Neural progenitor cell (in vitro differentiated cells): ENCODE data around the gene RAB34. TPM values are rescaled to one million over a fixed set of nuclear protein-coding genes. Genes with fewer than 3 reads are reported as not detected.

Experiments used
- DNase-seq: peaks from one replicate; pipeline ENCODE4 v3.0.0-alpha.2; 2016; ENCODE audit warnings: low spot score
- H2AFZ ChIP-seq: fragments of 200-600 bp; sonication (generic); replicated peaks from 2 replicates; pipeline ENCODE4 v1.6.1; 2016; ENCODE audit warnings: antibody characterized with exemption
- H3F3A ChIP-seq: fragments of 200-600 bp; sonication (generic); 2 replicates; pipeline ENCODE4 v1.6.1; 2016; ENCODE audit warnings: antibody characterized with exemption, low read depth
- H3K27ac ChIP-seq: fragments of 200-600 bp; sonication (generic); 2 replicates; pipeline ENCODE4 v1.5.1; 2016; ENCODE audit warnings: mild to moderate bottlenecking
- H3K27me3 ChIP-seq: fragments of 200-600 bp; sonication (generic); 2 replicates; pipeline ENCODE4 v1.6.1; 2016; ENCODE audit warnings: mild to moderate bottlenecking, moderate library complexity
- H3K36me3 ChIP-seq: fragments of 200-600 bp; sonication (generic); 2 replicates; pipeline ENCODE4 v1.5.1; 2016
- H3K4me1 ChIP-seq: fragments of 200-600 bp; sonication (generic); 2 replicates; pipeline ENCODE4 v1.6.1; 2016; ENCODE audit warnings: mixed run types
- H3K4me2 ChIP-seq: fragments of 200-600 bp; sonication (generic); 2 replicates; pipeline ENCODE4 v1.6.1; 2016
- H3K4me3 ChIP-seq: fragments of 200-600 bp; sonication (generic); 2 replicates; pipeline ENCODE4 v1.5.1; 2016
- H3K79me2 ChIP-seq: fragments of 200-600 bp; sonication (generic); 2 replicates; pipeline ENCODE4 v1.6.1; 2016; ENCODE audit warnings: low read depth
- H3K9ac ChIP-seq: fragments of 200-600 bp; sonication (generic); 2 replicates; pipeline ENCODE4 v1.6.1; 2016
- H3K9me3 ChIP-seq: fragments of 200-600 bp; sonication (generic); 2 replicates; pipeline ENCODE4 v1.5.1; 2016; ENCODE audit warnings: low read depth
- H4K20me1 ChIP-seq: fragments of 200-600 bp; sonication (generic); 2 replicates; pipeline ENCODE4 v1.6.1; 2016; ENCODE audit warnings: low read depth
- H3K27ac Mint-ChIP-seq: 3 replicates; pipeline ENCODE4 v1.8.0; 2021; ENCODE audit warnings: mixed read lengths
- H3K27me3 Mint-ChIP-seq: 2 replicates; pipeline ENCODE4 v1.8.0; 2022; ENCODE audit warnings: low read depth, mild to moderate bottlenecking, inconsistent platforms, moderate library complexity, mixed read lengths; ENCODE audit not compliant: insufficient read depth
- H3K36me3 Mint-ChIP-seq: 3 replicates; pipeline ENCODE4 v1.8.0; 2021; ENCODE audit warnings: mixed read lengths
- H3K4me1 Mint-ChIP-seq: 3 replicates; pipeline ENCODE4 v1.8.0; 2021; ENCODE audit warnings: mixed read lengths
- H3K4me3 Mint-ChIP-seq: 3 replicates; pipeline ENCODE4 v1.8.0; 2021; ENCODE audit warnings: mild to moderate bottlenecking, moderate library complexity, mixed read lengths
- H3K9me3 Mint-ChIP-seq: 3 replicates; pipeline ENCODE4 v1.8.0; 2020; ENCODE audit warnings: mixed read lengths
- CTCF ChIP-seq: fragments of 200-600 bp; sonication (generic); IDR thresholded peaks from 2 replicates; pipeline ENCODE4 v1.5.1; 2017; ENCODE audit warnings: antibody characterized with exemption, mild to moderate bottlenecking
- EZH2 ChIP-seq: fragments of 200-600 bp; sonication (generic); IDR thresholded peaks from 2 replicates; pipeline ENCODE4 v1.6.1; 2017; ENCODE audit warnings: antibody characterized with exemption, mild to moderate bottlenecking, moderate library complexity
- EZH2phosphoT487 ChIP-seq: fragments of 200-600 bp; sonication (generic); IDR thresholded peaks from 2 replicates; pipeline ENCODE4 v1.6.1; 2017; ENCODE audit warnings: antibody characterized with exemption
- total RNA-seq: library from RNA; depleted of rRNA; stranded (reverse); fragments of >200 nt; gene quantifications from 2 replicates; pipeline ENCODE4 v1.2.3, GENCODE V29; 2015; ENCODE audit warnings: low replicate concordance

RAB34 gene
- total RNA-seq, 1 donor from 2014 or later: 82.8 TPM

- Histone ChIP-seq H3K4me3 (no peak overlapping the region), H3K9me3 (no peaks in the 10 kb centered on the region), H3K4me1 (no peaks in the 10 kb centered on the region), H3K4me2 (no peak overlapping the region), H3K27me3 (no peaks in the 10 kb centered on the region), H3K27ac (no peak overlapping the region), H3K9ac (no peak overlapping the region), H4K20me1 (no peaks in the 10 kb centered on the region), H2AFZ (no peak overlapping the region), H3K36me3 (peaks cover 20% of the 10 kb centered on the region), H3K79me2 (no peaks in the 10 kb centered on the region), H3F3A (no peaks in the 10 kb centered on the region)
- no peak overlapping the region for H3K4me3 Mint-ChIP-seq
- no peaks in the 10 kb centered on the region for H3K27me3 Mint-ChIP-seq
- no peak overlapping the region for H3K27ac Mint-ChIP-seq
- H3K9me3 Mint-ChIP-seq: no peaks in the 10 kb centered on the region
- TF ChIP-seq EZH2phosphoT487: no peak
- TF ChIP-seq EZH2: no peak
- TF ChIP-seq CTCF: no peak
- no peaks in the 10 kb centered on the region for H3K4me1 Mint-ChIP-seq
- DNase-seq: no peak
- H3K36me3 Mint-ChIP-seq: peaks cover 43% of the 10 kb centered on the region
These were observed 28.7 kb downstream of the RAB34 start for GRCh38 chr17:28689011-28689410.

- H2AFZ ChIP-seq: no peak overlapping the region
- no peaks in the 10 kb centered on the region for H3K79me2 ChIP-seq
- H3K27ac ChIP-seq: no peak overlapping the region
- Mint-ChIP-seq H3K9me3 (no peaks in the 10 kb centered on the region), H3K36me3 (peaks cover 41% of the 10 kb centered on the region), H3K4me3 (no peak overlapping the region), H3K4me1 (no peaks in the 10 kb centered on the region), H3K27ac (no peak overlapping the region), H3K27me3 (no peaks in the 10 kb centered on the region)
- TF ChIP-seq EZH2 (no peak), CTCF (no peak)
- H3K4me1 ChIP-seq: no peaks in the 10 kb centered on the region
- H3K9ac ChIP-seq: no peak overlapping the region
- H3K36me3 ChIP-seq: peaks cover 20% of the 10 kb centered on the region
- H3K4me3 ChIP-seq: no peak overlapping the region
- H3K4me2 ChIP-seq: no peak overlapping the region
- H3F3A ChIP-seq: no peaks in the 10 kb centered on the region
- H4K20me1 ChIP-seq: no peaks in the 10 kb centered on the region
- no peak for DNase-seq
- H3K9me3 ChIP-seq: no peaks in the 10 kb centered on the region
- no peaks in the 10 kb centered on the region for H3K27me3 ChIP-seq
These were observed 29.2 kb downstream of the RAB34 start for GRCh38 chr17:28688481-28688880.

- Histone ChIP-seq H2AFZ (no peak overlapping the region), H3K9ac (no peak overlapping the region), H3K4me1 (no peaks in the 10 kb centered on the region), H3K27ac (no peak overlapping the region), H3K4me3 (no peak overlapping the region), H3K36me3 (peaks cover 20% of the 10 kb centered on the region), H3K79me2 (no peaks in the 10 kb centered on the region), H3F3A (no peaks in the 10 kb centered on the region), H3K9me3 (no peaks in the 10 kb centered on the region), H4K20me1 (no peaks in the 10 kb centered on the region), H3K27me3 (no peaks in the 10 kb centered on the region), H3K4me2 (no peak overlapping the region)
- Mint-ChIP-seq H3K4me3 (no peak overlapping the region), H3K36me3 (peaks cover 52% of the 10 kb centered on the region), H3K9me3 (no peaks in the 10 kb centered on the region), H3K4me1 (no peaks in the 10 kb centered on the region), H3K27ac (no peak overlapping the region), H3K27me3 (peaks cover 2% of the 10 kb centered on the region)
- TF ChIP-seq EZH2phosphoT487 (no peak), EZH2 (no peak), CTCF (no peak)
- DNase-seq: no peak
These were observed 31.4 kb downstream of the RAB34 start for GRCh38 chr17:28686296-28686695.

GRCh38 chr17:28685366-28685765 lies 32.3 kb downstream of the RAB34 start:
- peaks cover 50% of the 10 kb centered on the region for H3K36me3 Mint-ChIP-seq
- H3K27me3 Mint-ChIP-seq: peaks cover 2% of the 10 kb centered on the region
- Histone ChIP-seq H3K4me2 (no peak overlapping the region), H3K4me3 (no peak overlapping the region), H3K4me1 (no peaks in the 10 kb centered on the region), H3K79me2 (no peaks in the 10 kb centered on the region), H3F3A (no peaks in the 10 kb centered on the region), H3K9me3 (no peaks in the 10 kb centered on the region), H3K36me3 (peaks cover 20% of the 10 kb centered on the region), H3K27me3 (no peaks in the 10 kb centered on the region), H3K27ac (no peak overlapping the region), H2AFZ (no peak overlapping the region), H4K20me1 (no peaks in the 10 kb centered on the region), H3K9ac (no peak overlapping the region)
- TF ChIP-seq EZH2: no peak
- TF ChIP-seq EZH2phosphoT487: no peak
- TF ChIP-seq CTCF: no peak
- no peak overlapping the region for H3K4me3 Mint-ChIP-seq
- no peak for DNase-seq
- no peaks in the 10 kb centered on the region for H3K9me3 Mint-ChIP-seq
- no peaks in the 10 kb centered on the region for H3K4me1 Mint-ChIP-seq
- H3K27ac Mint-ChIP-seq: no peak overlapping the region
